Esophagus squamous epithelium (tissue), 5 donors: ENCODE measurements around the gene TBC1D17. TPM values are rescaled to one million over a fixed set of nuclear protein-coding genes. Genes with fewer than 3 reads are reported as not detected.

ENCODE experiments used
- DNase-seq: peaks from one replicate; lab custom pipeline; 2025; lab: John Stamatoyannopoulos, UW
- H3K27ac ChIP-seq, 4 donors: fragments of 200-600 bp; sonication (generic); one replicate each; pipeline ENCODE4 v1.5.1; 2016 to 2019; ENCODE audit warnings: mild to moderate bottlenecking in 1 of 4
- H3K27me3 ChIP-seq, 4 donors: fragments of 200-600 bp; sonication (generic); 1 replicate in 3 of 4; 2 replicates in 1 of 4; pipeline versions ENCODE4 v1.5.1 to v1.6.0; 2017 to 2021; ENCODE audit warnings: antibody characterized with exemption in 1 of 4
- H3K36me3 ChIP-seq, 3 donors: fragments of 200-600 bp; sonication (generic); one replicate each; pipeline ENCODE4 v1.5.1; 2016 to 2019
- H3K4me1 ChIP-seq, 3 donors: fragments of 200-600 bp; sonication (generic); one replicate each; pipeline ENCODE4 v1.5.1; 2017 to 2019
- H3K4me3 ChIP-seq, 4 donors: fragments of 200-600 bp; sonication (generic); 1 replicate in 3 of 4; 2 replicates in 1 of 4; pipeline ENCODE4 v1.5.1; 2016 to 2019; ENCODE audit warnings: mild to moderate bottlenecking in 2 of 4, moderate library complexity in 1 of 4
- H3K9me3 ChIP-seq, 3 donors: fragments of 200-600 bp; sonication (generic); one replicate each; pipeline ENCODE4 v1.5.1; 2016 to 2019
- POLR2A ChIP-seq, 4 donors: fragments of 450-650 bp; IDR thresholded peaks; one replicate each; pipeline ENCODE4 v1.6.1; 2017; ENCODE audit warnings: antibody characterized with exemption in 4 of 4, mild to moderate bottlenecking in 4 of 4, moderate library complexity in 3 of 4
- WGBS, 2 donors: methylation state at CpG; one replicate each; pipeline ENCODE4 v1.1.5; 2018; 5-methylcytosine and 5-hydroxymethylcytosine counted together
- intact Hi-C: fragments of 100-400 bp; cut with DNase I; formaldehyde crosslinking; loops from one replicate; pipeline ENCODE4 v1.15.0; 2022
- total RNA-seq, 4 donors: library from RNA; depleted of rRNA; stranded (reverse); fragments of >200 nt; gene quantifications; one replicate each; pipeline ENCODE4 v1.1.0, GENCODE V29; 2016
- TF ChIP-seq, protein P1 (sequence below), 6 experiments: fragments of 450-650 bp in 4 of 6; fragments of 200-600 bp in 2 of 6; sonication (generic) in 2 of 6; IDR thresholded peaks; one replicate each; pipeline ENCODE4 v1.5.1; 2016 to 2019; ENCODE audit warnings: antibody characterized with exemption in 6 of 6, mild to moderate bottlenecking in 4 of 6, moderate library complexity in 4 of 6
- donor health status: DM: yes; HTN: yes; CAD: no.

The TBC1D17 gene
- total RNA-seq, 4 donors from 2014 or later: 6.7 to 25.9 (median 16.9) TPM

DNA sequence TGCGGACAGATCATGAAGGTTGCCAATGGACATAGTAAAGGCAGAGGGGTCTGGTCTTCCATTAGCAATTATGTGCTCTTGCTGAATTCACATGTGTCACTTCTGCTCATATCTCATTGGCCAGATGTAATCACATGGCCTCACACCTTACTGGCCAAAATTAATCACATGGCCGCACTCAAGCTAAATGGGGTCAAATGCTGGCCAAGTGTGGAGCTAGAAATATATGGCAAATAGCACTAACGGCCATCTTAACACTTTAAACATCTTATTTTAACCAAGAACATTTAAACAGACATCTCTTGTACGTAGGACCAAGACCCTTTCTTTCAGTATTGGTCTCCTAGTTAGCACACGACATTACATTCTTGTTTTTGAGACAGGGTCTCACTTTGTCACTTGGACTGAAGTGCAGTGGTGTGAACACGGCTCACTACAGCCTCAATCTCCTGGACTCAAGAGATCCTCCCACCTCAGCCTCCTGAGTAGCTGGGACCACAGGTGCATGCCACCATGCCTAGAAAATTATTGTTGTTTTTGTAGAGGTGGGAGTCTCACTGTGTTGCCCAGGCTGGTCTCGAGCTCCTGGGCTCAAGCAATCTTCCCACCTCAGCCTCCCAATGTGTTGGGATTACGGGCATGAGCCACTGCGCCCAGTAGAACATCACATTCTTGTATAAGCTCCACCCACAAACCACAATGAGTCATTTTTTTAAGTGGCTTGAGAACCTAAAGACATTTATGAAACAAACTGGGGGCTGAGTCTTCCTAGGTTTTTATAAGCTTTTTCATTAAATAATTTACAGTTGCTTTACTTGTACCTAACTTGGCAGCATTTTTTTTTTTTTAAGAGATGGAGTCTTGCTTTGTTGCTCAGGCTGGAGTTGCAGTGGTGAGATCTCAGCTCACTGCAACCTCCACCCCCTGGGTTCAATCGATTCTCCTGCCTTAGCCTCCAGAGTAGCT is 29.5 kb upstream of the TBC1D17 start:
- Histone ChIP-seq H3K4me1 (peaks cover 6 to 36% (median 21%) of the 10 kb centered on the region in 3 donors), H3K27me3 (no peaks in the 10 kb centered on the region), H3K27ac (no peak overlapping the region), H3K4me3 (no peak overlapping the region), H3K36me3 (no peaks in the 10 kb centered on the region), H3K9me3 (no peaks in the 10 kb centered on the region)
- TF ChIP-seq, protein P1, sequence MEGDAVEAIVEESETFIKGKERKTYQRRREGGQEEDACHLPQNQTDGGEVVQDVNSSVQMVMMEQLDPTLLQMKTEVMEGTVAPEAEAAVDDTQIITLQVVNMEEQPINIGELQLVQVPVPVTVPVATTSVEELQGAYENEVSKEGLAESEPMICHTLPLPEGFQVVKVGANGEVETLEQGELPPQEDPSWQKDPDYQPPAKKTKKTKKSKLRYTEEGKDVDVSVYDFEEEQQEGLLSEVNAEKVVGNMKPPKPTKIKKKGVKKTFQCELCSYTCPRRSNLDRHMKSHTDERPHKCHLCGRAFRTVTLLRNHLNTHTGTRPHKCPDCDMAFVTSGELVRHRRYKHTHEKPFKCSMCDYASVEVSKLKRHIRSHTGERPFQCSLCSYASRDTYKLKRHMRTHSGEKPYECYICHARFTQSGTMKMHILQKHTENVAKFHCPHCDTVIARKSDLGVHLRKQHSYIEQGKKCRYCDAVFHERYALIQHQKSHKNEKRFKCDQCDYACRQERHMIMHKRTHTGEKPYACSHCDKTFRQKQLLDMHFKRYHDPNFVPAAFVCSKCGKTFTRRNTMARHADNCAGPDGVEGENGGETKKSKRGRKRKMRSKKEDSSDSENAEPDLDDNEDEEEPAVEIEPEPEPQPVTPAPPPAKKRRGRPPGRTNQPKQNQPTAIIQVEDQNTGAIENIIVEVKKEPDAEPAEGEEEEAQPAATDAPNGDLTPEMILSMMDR (IDR thresholded peaks at IDR 0.05): no peak
- no peak for TF ChIP-seq POLR2A (IDR thresholded peaks at IDR 0.05)
- 66 to 68% methylated on average over 10 of the region's 10 CpGs for WGBS, 2 donors
- intact Hi-C loops: no loop called here
- DNase-seq: no peak

DNA sequence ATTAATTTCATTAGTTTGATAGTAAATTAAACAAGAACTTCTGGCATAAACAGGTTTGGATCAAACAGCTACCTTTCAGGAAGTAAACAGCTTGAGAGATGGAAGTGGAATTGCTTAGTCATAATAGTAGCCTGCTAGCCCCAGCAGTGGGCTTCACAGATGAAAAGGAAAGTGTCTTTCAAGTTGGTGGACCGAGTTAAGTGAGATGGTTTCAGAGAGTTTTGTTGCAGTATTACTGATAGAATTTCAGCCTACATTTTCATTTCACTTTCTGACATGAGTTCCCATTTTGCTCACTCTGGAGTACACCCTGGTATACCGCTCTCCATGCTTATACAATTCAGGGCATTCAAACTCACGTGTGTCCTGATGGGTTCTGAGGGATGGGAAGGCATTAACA is 28.6 kb upstream of the TBC1D17 start:
- intact Hi-C loops: no loop called here
- no peaks in the 10 kb centered on the region for H3K27me3 ChIP-seq
- H3K4me1 ChIP-seq: peaks cover 6 to 45% (median 25%) of the 10 kb centered on the region in 3 donors

DNA sequence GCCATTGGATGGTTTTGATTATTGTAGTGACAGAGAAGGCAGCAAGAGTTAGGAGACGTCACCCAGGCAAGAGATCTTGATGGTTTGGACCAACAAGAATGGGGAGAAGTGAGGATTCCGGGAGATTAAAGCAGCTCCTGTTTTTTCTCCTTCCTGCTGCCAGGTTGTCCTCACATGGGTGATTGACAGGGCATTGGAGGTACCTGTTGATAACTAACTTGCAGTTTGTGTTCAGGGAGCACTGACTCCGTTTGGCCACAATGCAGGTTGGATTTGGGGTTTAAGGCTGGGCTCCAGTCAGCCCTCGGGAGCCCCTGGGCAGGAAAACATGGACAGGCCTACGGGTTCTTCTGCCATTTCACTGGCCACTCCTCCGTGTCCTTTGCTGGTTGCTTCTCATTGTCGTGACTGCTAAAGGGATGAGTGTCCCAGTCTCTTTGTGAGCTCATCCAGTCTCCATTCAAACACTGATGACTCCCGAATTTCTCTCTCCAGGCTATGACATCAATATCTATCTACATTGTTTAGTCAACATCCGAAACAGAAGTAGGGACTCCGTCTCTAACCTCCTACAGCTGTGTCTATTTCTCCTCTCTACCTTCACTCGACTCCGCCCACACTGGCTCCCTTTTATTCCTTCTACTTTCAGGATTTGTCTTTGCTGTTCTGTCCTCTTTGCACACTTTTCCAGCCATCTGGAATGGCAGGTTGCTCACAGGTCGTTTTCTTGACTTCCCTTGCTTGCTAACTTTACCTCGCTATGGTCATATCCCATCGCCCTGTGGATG is 27.9 kb upstream of the TBC1D17 start:
- peak overlapping the region; percentile 56 to 98 (median 96) for H3K4me3 ChIP-seq
- DNase-seq: no peak
- H3K27me3 ChIP-seq: no peaks in the 10 kb centered on the region
- no peaks in the 10 kb centered on the region for H3K9me3 ChIP-seq
- peaks cover 6 to 52% (median 29%) of the 10 kb centered on the region in 3 donors for H3K4me1 ChIP-seq
- TF ChIP-seq POLR2A (IDR thresholded peaks at IDR 0.05): no peak
- TF ChIP-seq, protein P1 (IDR thresholded peaks at IDR 0.05): no peak
- peak overlapping the region in 3 of 4 donors; percentile 94 to 100 (median 99) for H3K27ac ChIP-seq
- 85 to 89% methylated on average over 14 to 15 of the region's 15 CpGs for WGBS, 2 donors
- intact Hi-C loops: no loop called here
- H3K36me3 ChIP-seq: peaks cover 0 to 5% (median 0%) of the 10 kb centered on the region in 3 donors

More for the DNA sequence above, 28.6 kb upstream of the TBC1D17 start:
- DNase-seq: no peak
- no peak overlapping the region for H3K27ac ChIP-seq
- no peaks in the 10 kb centered on the region for H3K36me3 ChIP-seq
- no peak for TF ChIP-seq POLR2A (IDR thresholded peaks at IDR 0.05)
- TF ChIP-seq, protein P1 (IDR thresholded peaks at IDR 0.05): no peak
- H3K4me3 ChIP-seq: no peak overlapping the region
- WGBS, 2 donors: 87 to 95% methylated on average over 3 of the region's 3 CpGs
- no peaks in the 10 kb centered on the region for H3K9me3 ChIP-seq

DNA sequence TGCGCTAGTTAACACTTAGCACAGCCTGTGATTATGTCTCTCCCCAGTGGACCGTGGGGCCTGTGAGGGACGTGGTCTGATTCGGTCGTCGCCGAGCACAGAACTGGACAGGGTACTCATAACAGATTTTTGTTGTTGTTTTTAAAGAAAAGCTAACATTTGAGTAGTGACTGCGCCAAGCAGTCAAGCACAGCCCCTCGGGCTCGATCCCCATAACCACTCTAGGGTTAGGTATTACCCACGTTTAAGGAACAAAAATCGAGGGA is 27.3 kb upstream of the TBC1D17 start:
- peaks cover 6 to 54% (median 29%) of the 10 kb centered on the region in 3 donors for H3K4me1 ChIP-seq
- intact Hi-C loops: no loop called here
- H3K27ac ChIP-seq: peak overlapping the region; percentile 94 to 100 (median 100)
- H3K27me3 ChIP-seq: no peaks in the 10 kb centered on the region
- H3K36me3 ChIP-seq: peaks cover 0 to 11% (median 0%) of the 10 kb centered on the region in 3 donors
- WGBS, 2 donors: 56 to 68% methylated on average over 11 to 12 of the region's 12 CpGs
- no peak for DNase-seq
- peak overlapping the region; percentile 56 to 98 (median 96) for H3K4me3 ChIP-seq
- TF ChIP-seq, protein P1 (IDR thresholded peaks at IDR 0.05): no peak
- no peak for TF ChIP-seq POLR2A (IDR thresholded peaks at IDR 0.05)
- H3K9me3 ChIP-seq: no peaks in the 10 kb centered on the region
